HCT116 (cell line): ENCODE data around the gene ZNF488. TPM values are rescaled to one million over a fixed set of nuclear protein-coding genes. Genes with fewer than 3 reads are reported as not detected.

ENCODE experiments used
- ATAC-seq: fragments of 200-7000 bp; cut with Tn5 transposase; 2 replicates; pipeline ENCODE4 v1.9.1; 2020; ENCODE audit warnings: mild to moderate bottlenecking, moderate library complexity
- BruUV-seq: library from RNA; stranded (reverse); fragments of 400-500 nt; replicated peaks from 2 replicates; lab custom pipeline; 2021; lab: Mats Ljungman, UMichigan
- CTCF ChIA-PET: fragments of 300-600 bp; sonication (Branson Sonifier 250); formaldehyde crosslinking; loops from one replicate; lab custom pipeline; 2021; ENCODE audit warnings: antibody characterized with exemption; lab: Charles Lee
- POLR2A ChIA-PET: fragments of 300-600, 350-600 bp; sonication (Branson Sonifier 250); formaldehyde crosslinking; loops from one replicate; lab custom pipeline; 2021; ENCODE audit warnings: antibody characterized with exemption; lab: Charles Lee
- RAD21 ChIA-PET, 2 experiments: fragments of 300-600 bp; sonication (Branson Sonifier 250); formaldehyde crosslinking; loops; one replicate each; lab custom pipeline; 2023; ENCODE audit warnings: low total read pairs in 2 of 2; ENCODE audit not compliant: uncharacterized antibody in 2 of 2, unreplicated experiment in 2 of 2, low non-redundant PET in 1 of 2; lab: Charles Lee
- DNase-seq: peaks from one replicate; pipeline ENCODE4 v3.0.0-alpha.2; 2010; ENCODE audit warnings: low read depth, low spot score
- H2AFZ ChIP-seq: fragments of 200-600 bp; shearing (Covaris generic), sonication (generic); 2 replicates; pipeline ENCODE4 v1.6.1; 2017; ENCODE audit warnings: low read depth, mixed run types, mixed read lengths, antibody characterized with exemption, low read length; ENCODE audit not compliant: poor library complexity, severe bottlenecking
- H3K27ac ChIP-seq: 2 replicates; pipeline ENCODE4 v1.5.1; 2012; ENCODE audit warnings: low read depth, low read length
- H3K27me3 ChIP-seq: fragments of 200-600 bp; sonication (generic); 2 replicates; pipeline ENCODE4 v1.6.1; 2016; ENCODE audit warnings: mixed run types, low read length, mixed read lengths; ENCODE audit not compliant: insufficient read depth
- H3K36me3 ChIP-seq, 2 experiments: fragments of 200-500 bp in 1 of 2; fragments of 200-600 bp in 1 of 2; sonication (Bioruptor generic) in 1 of 2; sonication (generic) in 1 of 2; 2 replicates each; pipeline versions ENCODE4 v1.5.1 to v1.6.1; 2014 to 2016; ENCODE audit warnings: low read length in 2 of 2, inconsistent platforms in 1 of 2, mixed read lengths in 1 of 2, mixed run types in 1 of 2; ENCODE audit not compliant: insufficient read depth in 2 of 2, control insufficient read depth in 1 of 2
- H3K4me1 ChIP-seq, 2 experiments: fragments of 200-600 bp in 1 of 2; sonication (generic) in 1 of 2; 2 replicates each; pipeline versions ENCODE4 v1.5.1 to v1.6.1; 2012 to 2017; ENCODE audit warnings: low read length in 2 of 2, inconsistent platforms in 1 of 2, mild to moderate bottlenecking in 1 of 2, mixed read lengths in 1 of 2, mixed run types in 1 of 2, moderate library complexity in 1 of 2; ENCODE audit not compliant: insufficient read depth in 2 of 2, control insufficient read depth in 1 of 2
- H3K4me2 ChIP-seq: fragments of 200-600 bp; sonication (generic); 2 replicates; pipeline ENCODE4 v1.6.1; 2017; ENCODE audit warnings: mixed run types, low read length, mixed read lengths
- H3K4me3 ChIP-seq, 2 experiments: fragments of 200-600 bp in 1 of 2; sonication (generic) in 1 of 2; replicated peaks in 1 of 2; 2 replicates each; pipeline ENCODE4 v1.5.1; 2011 to 2016; ENCODE audit warnings: low read length in 2 of 2, control low read depth in 1 of 2, low read depth in 1 of 2, mild to moderate bottlenecking in 1 of 2, mixed read lengths in 1 of 2, mixed run types in 1 of 2
- H3K79me2 ChIP-seq: fragments of 200-600 bp; sonication (generic); 2 replicates; pipeline ENCODE4 v1.6.1; 2017; ENCODE audit warnings: mild to moderate bottlenecking, mixed run types, low read length, moderate library complexity, mixed read lengths; ENCODE audit not compliant: insufficient read depth
- H3K9ac ChIP-seq: fragments of 200-600 bp; sonication (generic); 2 replicates; pipeline ENCODE4 v1.6.1; 2016; ENCODE audit warnings: low read length, mixed read lengths
- H3K9me2 ChIP-seq: fragments of 200-600 bp; sonication (generic), shearing (Covaris generic); 2 replicates; pipeline ENCODE4 v1.6.1; 2017; ENCODE audit warnings: mixed run types, mild to moderate bottlenecking, moderate library complexity; ENCODE audit not compliant: insufficient read depth
- H3K9me3 ChIP-seq, 2 experiments: fragments of 200-500 bp in 1 of 2; fragments of 200-600 bp in 1 of 2; sonication (Bioruptor generic) in 1 of 2; sonication (generic) in 1 of 2; 2 replicates each; pipeline ENCODE4 v1.6.1; 2014 to 2017; ENCODE audit warnings: low read length in 2 of 2, mixed read lengths in 2 of 2, inconsistent platforms in 1 of 2, low read depth in 1 of 2, mild to moderate bottlenecking in 1 of 2, mixed run types in 1 of 2, moderate library complexity in 1 of 2; ENCODE audit not compliant: control insufficient read depth in 1 of 2, insufficient read depth in 1 of 2
- H4K20me1 ChIP-seq: fragments of 200-600 bp; sonication (generic), shearing (Covaris generic); 2 replicates; pipeline ENCODE4 v1.6.1; 2017; ENCODE audit warnings: mixed run types, mild to moderate bottlenecking, moderate library complexity; ENCODE audit not compliant: insufficient read depth
- CEBPB ChIP-seq: IDR thresholded peaks from 2 replicates; pipeline ENCODE4 v1.6.1; 2012; ENCODE audit warnings: low read depth
- FOSL1 ChIP-seq: IDR thresholded peaks from 2 replicates; pipeline ENCODE4 v1.6.1; 2012; ENCODE audit warnings: low read depth
- JUND ChIP-seq: IDR thresholded peaks from 2 replicates; pipeline ENCODE4 v1.6.1; 2012
- POLR2A ChIP-seq: IDR thresholded peaks from 2 replicates; pipeline ENCODE4 v1.7.0; 2011; ENCODE audit warnings: borderline replicate concordance; ENCODE audit not compliant: insufficient read depth, insufficient read length; ENCODE audit errors: extremely low read depth
- POLR2AphosphoS5 ChIP-seq: IDR thresholded peaks from 2 replicates; pipeline ENCODE4 v1.6.1; 2011; ENCODE audit warnings: mild to moderate bottlenecking, low read depth, low read length, moderate library complexity
- ZBTB33 ChIP-seq: IDR thresholded peaks from 2 replicates; pipeline ENCODE4 v1.6.1; 2011; ENCODE audit warnings: mild to moderate bottlenecking, low read length, moderate library complexity; ENCODE audit not compliant: insufficient replicate concordance; ENCODE audit errors: extremely low read depth
- intact Hi-C: fragments of 100-400 bp; cut with micrococcal nuclease; formaldehyde crosslinking; loops from 2 replicates; pipeline ENCODE4 v1.10.0; 2022
- total RNA-seq: library from RNA; stranded (reverse); gene quantifications from one replicate; pipeline ENCODE4 v1.2.1, GENCODE V29; 2021; ENCODE audit not compliant: unreplicated experiment
- TF ChIP-seq, protein P1 (sequence below): IDR thresholded peaks from 2 replicates; pipeline ENCODE4 v1.6.1; 2012; ENCODE audit warnings: low read depth

ZNF488 gene
- total RNA-seq, 1 experiment from 2014 or later: 3.9 TPM

DNA sequence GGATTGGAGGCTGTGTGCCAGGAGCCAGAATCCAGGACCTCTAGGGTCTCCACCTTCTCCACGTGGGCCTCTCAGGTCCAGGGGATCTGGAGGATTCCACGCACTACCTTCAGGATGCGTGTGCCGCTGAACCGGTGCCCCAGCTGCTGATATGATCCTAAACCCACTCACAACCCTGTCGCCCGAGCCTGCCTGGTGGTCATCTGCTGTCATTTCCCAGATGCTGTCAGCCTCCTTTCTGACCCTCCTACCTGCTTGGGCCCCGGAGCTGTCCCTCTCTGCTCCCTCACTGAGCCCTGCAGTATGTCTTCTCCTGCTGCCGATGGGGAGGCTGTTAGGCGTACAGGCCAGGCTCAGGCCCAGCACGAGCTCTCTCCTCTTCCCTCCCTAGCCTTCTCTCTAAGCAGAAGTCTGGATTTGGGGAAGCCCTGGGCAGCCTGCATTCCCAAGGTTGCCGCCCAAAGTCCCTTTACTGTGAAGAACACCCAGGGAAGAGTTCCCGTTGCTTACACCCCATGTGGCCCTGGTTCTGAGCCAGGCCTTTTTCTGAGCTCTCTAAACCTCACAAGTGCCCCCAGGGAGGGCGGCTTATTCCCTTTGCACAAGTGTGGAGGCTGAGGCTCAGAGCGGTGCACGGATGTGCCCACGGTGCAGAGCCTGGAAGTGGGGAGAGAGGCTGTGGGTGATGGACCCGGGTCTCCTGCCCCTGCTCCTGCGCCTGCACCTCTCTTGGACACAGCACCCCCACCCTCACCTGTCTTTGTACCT is 30.8 kb upstream of the ZNF488 start:
- DNase-seq: no peak
- Histone ChIP-seq H2AFZ (no peak overlapping the region), H3K79me2 (no peaks in the 10 kb centered on the region), H3K9me3 (no peaks in the 10 kb centered on the region), H3K4me3 (no peak overlapping the region), H3K9me2 (no peaks in the 10 kb centered on the region), H3K9ac (no peak overlapping the region), H3K36me3 (no peaks in the 10 kb centered on the region), H3K27ac (no peak overlapping the region), H3K4me1 (peaks cover 11 to 36% of the 10 kb centered on the region in 2 experiments; a peak in 3 of 4 replicates), H4K20me1 (no peaks in the 10 kb centered on the region), H3K4me2 (no peak overlapping the region), H3K27me3 (no peaks in the 10 kb centered on the region)
- TF ChIP-seq JUND (no peak), POLR2AphosphoS5 (no peak), CEBPB (no peak), POLR2A (no peak), ZBTB33 (no peak), FOSL1 (no peak)
- TF ChIP-seq, protein P1, sequence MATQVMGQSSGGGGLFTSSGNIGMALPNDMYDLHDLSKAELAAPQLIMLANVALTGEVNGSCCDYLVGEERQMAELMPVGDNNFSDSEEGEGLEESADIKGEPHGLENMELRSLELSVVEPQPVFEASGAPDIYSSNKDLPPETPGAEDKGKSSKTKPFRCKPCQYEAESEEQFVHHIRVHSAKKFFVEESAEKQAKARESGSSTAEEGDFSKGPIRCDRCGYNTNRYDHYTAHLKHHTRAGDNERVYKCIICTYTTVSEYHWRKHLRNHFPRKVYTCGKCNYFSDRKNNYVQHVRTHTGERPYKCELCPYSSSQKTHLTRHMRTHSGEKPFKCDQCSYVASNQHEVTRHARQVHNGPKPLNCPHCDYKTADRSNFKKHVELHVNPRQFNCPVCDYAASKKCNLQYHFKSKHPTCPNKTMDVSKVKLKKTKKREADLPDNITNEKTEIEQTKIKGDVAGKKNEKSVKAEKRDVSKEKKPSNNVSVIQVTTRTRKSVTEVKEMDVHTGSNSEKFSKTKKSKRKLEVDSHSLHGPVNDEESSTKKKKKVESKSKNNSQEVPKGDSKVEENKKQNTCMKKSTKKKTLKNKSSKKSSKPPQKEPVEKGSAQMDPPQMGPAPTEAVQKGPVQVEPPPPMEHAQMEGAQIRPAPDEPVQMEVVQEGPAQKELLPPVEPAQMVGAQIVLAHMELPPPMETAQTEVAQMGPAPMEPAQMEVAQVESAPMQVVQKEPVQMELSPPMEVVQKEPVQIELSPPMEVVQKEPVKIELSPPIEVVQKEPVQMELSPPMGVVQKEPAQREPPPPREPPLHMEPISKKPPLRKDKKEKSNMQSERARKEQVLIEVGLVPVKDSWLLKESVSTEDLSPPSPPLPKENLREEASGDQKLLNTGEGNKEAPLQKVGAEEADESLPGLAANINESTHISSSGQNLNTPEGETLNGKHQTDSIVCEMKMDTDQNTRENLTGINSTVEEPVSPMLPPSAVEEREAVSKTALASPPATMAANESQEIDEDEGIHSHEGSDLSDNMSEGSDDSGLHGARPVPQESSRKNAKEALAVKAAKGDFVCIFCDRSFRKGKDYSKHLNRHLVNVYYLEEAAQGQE: no peak
- RAD21 ChIA-PET: no interaction called here
- POLR2A ChIA-PET: no interaction called here
- ATAC-seq: no peak
- BruUV-seq: no TSS peak
- CTCF ChIA-PET: no interaction called here
- intact Hi-C loops: no loop called here
